BE2C (cell line): ENCODE measurements around the gene COQ8B.

Experiments used
- DNase-seq: peaks from one replicate; pipeline ENCODE4 v3.0.0-alpha.2; 2020
- H3K27me3 ChIP-seq: fragments of 250-450 bp; sonication (Bioruptor Pico); 2 replicates; pipeline ENCODE4 v1.5.1; 2020; ENCODE audit warnings: mild to moderate bottlenecking
- H3K36me3 ChIP-seq: fragments of 250-450 bp; sonication (Bioruptor Pico); 2 replicates; pipeline ENCODE4 v1.5.1; 2020; ENCODE audit warnings: mild to moderate bottlenecking
- H3K4me1 ChIP-seq: fragments of 250-450 bp; sonication (Bioruptor Pico); 2 replicates; pipeline ENCODE4 v1.5.1; 2020
- H3K4me3 ChIP-seq: 2 replicates; pipeline ENCODE4 v1.5.1; 2011; ENCODE audit warnings: low read depth, low read length
- H3K9me3 ChIP-seq: fragments of 250-450 bp; sonication (Bioruptor Pico); 2 replicates; pipeline ENCODE4 v1.5.1; 2020
- CTCF ChIP-seq: IDR thresholded peaks from 2 replicates; pipeline ENCODE4 v1.5.1; 2012; ENCODE audit warnings: mild to moderate bottlenecking, low read depth, low read length

The COQ8B gene

GRCh38 chr19:40667602-40668001 is 49.1 kb downstream of the COQ8B start:
- no peaks in the 10 kb centered on the region for H3K9me3 ChIP-seq
- H3K4me1 ChIP-seq, result peaks cover 3% of the 10 kb centered on the region; the same call in 1 of the 2 replicates
- H3K36me3 ChIP-seq, result peaks cover 27% of the 10 kb centered on the region
- no peak for DNase-seq
- H3K27me3 ChIP-seq, result no peaks in the 10 kb centered on the region
- H3K4me3 ChIP-seq, result no peak overlapping the region
- TF ChIP-seq CTCF, result no peak

- Histone ChIP-seq H3K36me3 (peaks cover 21% of the 10 kb centered on the region), H3K9me3 (no peaks in the 10 kb centered on the region), H3K4me3 (no peak overlapping the region), H3K27me3 (no peaks in the 10 kb centered on the region), H3K4me1 (peaks cover 3% of the 10 kb centered on the region; the same call in 1 of the 2 replicates)
- DNase-seq, result no peak
- TF ChIP-seq CTCF, result no peak
Measured at GRCh38 chr19:40666803-40667438, 49.8 kb downstream of the COQ8B start.

- Histone ChIP-seq H3K36me3 (no peaks in the 10 kb centered on the region; the same call in 1 of the 2 replicates), H3K4me3 (peak overlapping the region; percentile 68), H3K9me3 (no peaks in the 10 kb centered on the region), H3K27me3 (no peaks in the 10 kb centered on the region), H3K4me1 (peaks cover 3% of the 10 kb centered on the region; the same call in 1 of the 2 replicates)
- peak; percentile 44 for DNase-seq
- no peak for TF ChIP-seq CTCF
Measured at GRCh38 chr19:40663695-40664692, 52.7 kb downstream of the COQ8B start.

- TF ChIP-seq CTCF, result peak; percentile 88
- peak overlapping the region; percentile 68 for H3K4me3 ChIP-seq
Measured at GRCh38 chr19:40662925-40663694, 53.6 kb downstream of the COQ8B start.

GRCh38 chr19:40661616-40662015 is 55.1 kb downstream of the COQ8B start:
- Histone ChIP-seq H3K9me3 (no peaks in the 10 kb centered on the region), H3K4me3 (no peak overlapping the region), H3K36me3 (no peaks in the 10 kb centered on the region), H3K27me3 (no peaks in the 10 kb centered on the region), H3K4me1 (peaks cover 3% of the 10 kb centered on the region; the same call in 1 of the 2 replicates)
- no peak for TF ChIP-seq CTCF
- no peak for DNase-seq

More at GRCh38 chr19:40662925-40663694, 53.6 kb downstream of the COQ8B start:
- Histone ChIP-seq H3K9me3 (no peaks in the 10 kb centered on the region), H3K27me3 (no peaks in the 10 kb centered on the region), H3K36me3 (no peaks in the 10 kb centered on the region), H3K4me1 (peaks cover 3% of the 10 kb centered on the region; the same call in 1 of the 2 replicates)
- peak; percentile 94 for DNase-seq
